HEK293T (cell line): Measurements from ENCODE around the gene MACROH2A1.

Source experiments
- BHLHE40 ChIP-seq: fragments of 450-650 bp; IDR thresholded peaks from 2 replicates; pipeline ENCODE4 v1.6.1; 2016; ENCODE audit warnings: mild to moderate bottlenecking, moderate library complexity, borderline replicate concordance
- CTBP1 ChIP-seq: fragments of 450-650 bp; IDR thresholded peaks from 2 replicates; pipeline ENCODE4 v1.6.1; 2016; ENCODE audit warnings: borderline replicate concordance
- ELF4 ChIP-seq: fragments of 450-650 bp; IDR thresholded peaks from 2 replicates; pipeline ENCODE4 v1.6.1; 2017; ENCODE audit warnings: antibody characterized with exemption
- FOXA1 ChIP-seq: fragments of 450-650 bp; IDR thresholded peaks from 2 replicates; pipeline ENCODE4 v1.6.1; 2016; ENCODE audit warnings: mild to moderate bottlenecking
- FOXK2 ChIP-seq: fragments of 450-650 bp; IDR thresholded peaks from 2 replicates; pipeline ENCODE4 v1.6.1; 2016; ENCODE audit warnings: mild to moderate bottlenecking
- FOXM1 ChIP-seq: fragments of 450-650 bp; IDR thresholded peaks from 2 replicates; pipeline ENCODE4 v1.6.1; 2017; ENCODE audit warnings: mild to moderate bottlenecking, borderline replicate concordance
- LEF1 ChIP-seq: fragments of 450-650 bp; IDR thresholded peaks from 2 replicates; pipeline ENCODE4 v1.6.1; 2017; ENCODE audit warnings: mild to moderate bottlenecking, borderline replicate concordance
- PKNOX1 ChIP-seq: fragments of 450-650 bp; IDR thresholded peaks from 2 replicates; pipeline ENCODE4 v1.6.1; 2016
- SP1 ChIP-seq: fragments of 450-650 bp; IDR thresholded peaks from 2 replicates; pipeline ENCODE4 v1.6.1; 2017
- TARDBP ChIP-seq: fragments of 450-650 bp; IDR thresholded peaks from 2 replicates; pipeline ENCODE4 v1.6.1; 2016
- ZNF384 ChIP-seq: fragments of 450-650 bp; IDR thresholded peaks from 2 replicates; pipeline ENCODE4 v1.6.1; 2016

GRCh38 chr5:135426102-135427082 lies 27.4 kb upstream of the MACROH2A1 start:
- no peak for TF ChIP-seq FOXM1
- 0 out of 2 replicates have a peak, but pooled peaks have one; percentile 58 for TF ChIP-seq FOXK2
- TF ChIP-seq FOXA1 = no peak
- no peak for TF ChIP-seq CTBP1
- TF ChIP-seq BHLHE40 = no peak
- TF ChIP-seq ELF4 = no peak
- no peak for TF ChIP-seq SP1
- no peak for TF ChIP-seq ZNF384
- TF ChIP-seq LEF1 = no peak
- TF ChIP-seq TARDBP = no peak
- TF ChIP-seq PKNOX1 = peak; percentile 66
